HepG2 (cell line): ENCODE measurements around the gene DYNC2LI1. TPM values are rescaled to one million over a fixed set of nuclear protein-coding genes. Genes with fewer than 3 reads are reported as not detected.
A peak's percentile ranks its signal among the peaks of the same experiment; 100 is the strongest.

Experiments
- ATAC-seq: fragments of 200-7000 bp; cut with Tn5 transposase; 3 replicates; pipeline ENCODE4 v1.9.1; 2020; ENCODE audit warnings: mild to moderate bottlenecking, moderate library complexity
- BruUV-seq: library from RNA; stranded (reverse); fragments of 400-500 nt; replicated peaks from 2 replicates; lab custom pipeline; 2021; lab: Mats Ljungman, UMichigan
- CTCF ChIA-PET: fragments of 300-600 bp; formaldehyde crosslinking; extraction: SDS; loops from one replicate; lab custom pipeline; 2021; ENCODE audit warnings: low total read pairs, inconsistent platforms, low intra/inter-chr PET ratio; lab: Yijun Ruan, JAX
- POLR2A ChIA-PET: fragments of 350-600 bp; sonication (Branson Sonifier 250); formaldehyde crosslinking; loops from one replicate; lab custom pipeline; 2020; ENCODE audit warnings: antibody characterized with exemption, inconsistent platforms; lab: Yijun Ruan, JAX
- DNase-seq: peaks from one replicate; pipeline ENCODE4 v3.0.0-alpha.2; 2015; ENCODE audit warnings: low spot score
- FAIRE-seq: peaks from 3 replicates; lab custom pipeline; 2011; peaks lifted over from hg19 to GRCh38; lab: Jason Lieb, UNC
- H2AFZ ChIP-seq: one replicate; pipeline ENCODE4 v1.6.1; 2011; ENCODE audit warnings: low read length, inconsistent platforms
- H3K27ac ChIP-seq: fragments of 300-600 bp; 3 replicates; pipeline ENCODE4 v1.8.0; 2011; ENCODE audit warnings: mixed run types, mild to moderate bottlenecking, mixed read lengths, low read length, inconsistent platforms; ENCODE audit not compliant: insufficient read depth; ENCODE audit errors: extremely low read length
- H3K27me3 ChIP-seq, 2 experiments: fragments of 200-600 bp in 1 of 2; 2 replicates in 1 of 2; 3 replicates in 1 of 2; pipeline versions ENCODE4 v1.6.0 to v1.8.0; 2011; ENCODE audit warnings: low read length in 2 of 2, mild to moderate bottlenecking in 2 of 2, moderate library complexity in 2 of 2, inconsistent platforms in 1 of 2; ENCODE audit not compliant: insufficient read depth in 2 of 2, control insufficient read depth in 1 of 2
- H3K36me3 ChIP-seq, 2 experiments: fragments of 200-600 bp in 1 of 2; replicated peaks in 1 of 2; 2 replicates in 1 of 2; 3 replicates in 1 of 2; pipeline versions ENCODE4 v1.5.1 to v1.8.0; 2011; ENCODE audit warnings: low read length in 2 of 2, inconsistent platforms in 1 of 2; ENCODE audit not compliant: insufficient read depth in 2 of 2, control insufficient read depth in 1 of 2
- H3K4me1 ChIP-seq: 2 replicates; pipeline ENCODE4 v1.5.1; 2012; ENCODE audit warnings: low read length, inconsistent platforms; ENCODE audit not compliant: insufficient read depth
- H3K4me2 ChIP-seq: 2 replicates; pipeline ENCODE4 v1.6.0; 2011; ENCODE audit warnings: low read depth, low read length, inconsistent platforms
- H3K4me3 ChIP-seq, 3 experiments: fragments of 200-600 bp in 1 of 3; sonication (generic), shearing (Covaris generic) in 1 of 3; replicated peaks in 1 of 3; 2 replicates each; pipeline ENCODE4 v1.5.1; 2011 to 2016; ENCODE audit warnings: low read length in 3 of 3, inconsistent platforms in 2 of 3, low read depth in 2 of 3, mild to moderate bottlenecking in 2 of 3, control low read depth in 1 of 3, mixed read lengths in 1 of 3; ENCODE audit not compliant: insufficient read depth in 1 of 3
- H3K79me2 ChIP-seq: one replicate; pipeline ENCODE4 v1.6.1; 2011; ENCODE audit warnings: low read length, inconsistent platforms; ENCODE audit not compliant: insufficient read depth
- H3K9ac ChIP-seq: 2 replicates; pipeline ENCODE4 v1.6.0; 2011; ENCODE audit warnings: mild to moderate bottlenecking, low read depth, low read length, inconsistent platforms; ENCODE audit not compliant: insufficient read depth
- H3K9me3 ChIP-seq: 2 replicates; pipeline ENCODE4 v1.5.1; 2012; ENCODE audit warnings: mild to moderate bottlenecking, low read length
- H4K20me1 ChIP-seq: 2 replicates; pipeline ENCODE4 v1.6.0; 2011; ENCODE audit warnings: inconsistent platforms, mild to moderate bottlenecking, low read length, moderate library complexity; ENCODE audit not compliant: insufficient read depth
- AGO1 ChIP-seq: fragments of 200-400 bp; formaldehyde crosslinking; IDR thresholded peaks from 2 replicates; pipeline ENCODE4 v1.6.1; 2017; ENCODE audit warnings: mild to moderate bottlenecking, low read depth, low read length, moderate library complexity; ENCODE audit not compliant: poor library complexity, severe bottlenecking
- BCL3 ChIP-seq: sonication (generic); formaldehyde crosslinking; IDR thresholded peaks from 2 replicates; pipeline ENCODE4 v1.5.1; 2020; ENCODE audit warnings: mild to moderate bottlenecking, missing genetic modification reagents, moderate library complexity
- NFAT5 ChIP-seq: sonication (generic); formaldehyde crosslinking; IDR thresholded peaks from 2 replicates; pipeline ENCODE4 v1.4.0; 2020; ENCODE audit warnings: missing genetic modification reagents
- NONO ChIP-seq, 2 experiments: fragments of 450-650 bp in 1 of 2; sonication (generic) in 1 of 2; formaldehyde crosslinking in 1 of 2; IDR thresholded peaks in 1 of 2; conservative IDR thresholded peaks in 1 of 2; 2 replicates each; pipeline versions ENCODE4 v1.6.1 to v1.8.0; 2017 to 2022; ENCODE audit warnings: mild to moderate bottlenecking in 1 of 2, missing genetic modification reagents in 1 of 2, moderate library complexity in 1 of 2
- ZNF367 ChIP-seq: sonication (generic); formaldehyde crosslinking; IDR thresholded peaks from 2 replicates; pipeline ENCODE4 v1.4.0; 2020; ENCODE audit warnings: missing genetic modification reagents, borderline replicate concordance
- ZNF761 ChIP-seq: sonication (generic); formaldehyde crosslinking; conservative IDR thresholded peaks from 2 replicates; pipeline ENCODE4 v1.4.0; 2020; ENCODE audit warnings: mild to moderate bottlenecking, missing genetic modification reagents
- ZSCAN20 ChIP-seq: sonication (generic); formaldehyde crosslinking; IDR thresholded peaks from 2 replicates; pipeline ENCODE4 v1.4.0; 2020; ENCODE audit warnings: missing genetic modification reagents, mild to moderate bottlenecking, borderline replicate concordance
- WGBS: methylation state at CpG from one replicate; pipeline ENCODE4 v1.1.6; 2017; ENCODE audit warnings: low lambda C conversion rate; 5-methylcytosine and 5-hydroxymethylcytosine counted together
- in situ Hi-C: cut with HindIII; loops from 2 replicates; pipeline ENCODE4 v1.10.0; 2017; ENCODE audit warnings: low pct_unique_long_range_greater_than_20kb; ENCODE audit not compliant: extremely low pct_ligation_motif_present
- intact Hi-C: fragments of 100-400 bp; cut with micrococcal nuclease; formaldehyde crosslinking; loops from one replicate; pipeline ENCODE4 v1.10.0; 2022; ENCODE audit not compliant: unreplicated experiment
- polyA plus RNA-seq, 8 experiments: library from polyadenylated mRNA; depleted of rRNA in 3 of 8; stranded (reverse) in 7 of 8; unstranded in 1 of 8; fragments of >200 nt; fragmentation: Illumina TruSeq in 4 of 8; extraction: Trizol in 4 of 8; gene quantifications; 2 replicates each; pipeline versions ENCODE4 v1.2.1 to v1.2.3, GENCODE V29; 2011 to 2016; ENCODE audit warnings: low read depth in 4 of 8, missing spikeins in 1 of 8, mixed read lengths in 1 of 8; ENCODE audit not compliant: insufficient read depth in 1 of 8
- total RNA-seq, 5 experiments: library from RNA; depleted of rRNA; stranded (reverse); fragments of >200 nt; fragmentation: Illumina TruSeq; extraction: Trizol; gene quantifications; 2 replicates each; pipeline ENCODE4 v1.2.3, GENCODE V29; 2016; ENCODE audit warnings: low read depth in 1 of 5
- TF ChIP-seq, protein P1 (sequence below): sonication (generic); formaldehyde crosslinking; IDR thresholded peaks from 2 replicates; pipeline ENCODE4 v1.8.0; 2022; ENCODE audit warnings: missing genetic modification reagents, low read depth, mild to moderate bottlenecking, borderline replicate concordance

DYNC2LI1 gene
- total and polyA plus RNA-seq, 2 of the 13 experiments (the other 11 are each of a cell fraction or from before 2014, with no cell fraction given): 16.9 to 23.2 TPM

GRCh38 chr2:43848214-43848613 lies 74.4 kb downstream of the DYNC2LI1 start:
- Histone ChIP-seq H2AFZ (no peak overlapping the region), H3K27ac (no peak overlapping the region)
- intact Hi-C loops: no loop called here
- TF ChIP-seq AGO1: no peak
- TF ChIP-seq, all 625 proteins: peak for 0
- H3K9me3 ChIP-seq: no peaks in the 10 kb centered on the region
- H3K79me2 ChIP-seq: no peaks in the 10 kb centered on the region
- peaks cover 15% of the 10 kb centered on the region for H3K4me1 ChIP-seq
- H3K4me2 ChIP-seq: no peak overlapping the region
- peaks cover 13 to 35% of the 10 kb centered on the region in 2 experiments; a peak in 4 of 5 replicates for H3K36me3 ChIP-seq
- FAIRE-seq (no peak), ATAC-seq (no peak), DNase-seq (no peak)
- no peaks in the 10 kb centered on the region for H3K27me3 ChIP-seq
- H3K9ac ChIP-seq: no peak overlapping the region
- no peak overlapping the region for H3K4me3 ChIP-seq
- in situ Hi-C loops: no loop called here
- ChIA-PET POLR2A (no interaction called here), CTCF (no interaction called here)
- 93% methylated on average over 1 of the region's 1 CpG for WGBS
- BruUV-seq: no TSS peak
- H4K20me1 ChIP-seq: no peaks in the 10 kb centered on the region

GRCh38 chr2:43851011-43851980 lies 77.5 kb downstream of the DYNC2LI1 start:
- BruUV-seq: no TSS peak
- 94% methylated on average over 15 of the region's 20 CpGs for WGBS
- H3K79me2 ChIP-seq: no peaks in the 10 kb centered on the region
- no peaks in the 10 kb centered on the region for H3K9me3 ChIP-seq
- no peak overlapping the region for H3K27ac ChIP-seq
- DNase-seq (no peak), FAIRE-seq (no peak), ATAC-seq (no peak)
- no peak overlapping the region for H3K4me2 ChIP-seq
- no peak overlapping the region for H3K9ac ChIP-seq
- no peaks in the 10 kb centered on the region for H3K4me1 ChIP-seq
- H3K36me3 ChIP-seq: peaks cover 16 to 21% of the 10 kb centered on the region in 2 experiments; a peak in 4 of 5 replicates
- H2AFZ ChIP-seq: no peak overlapping the region
- no peak for TF ChIP-seq ZNF367 (CRISPR knock-in tag)
- no peak for TF ChIP-seq NFAT5 (CRISPR knock-in tag)
- TF ChIP-seq ZNF761 (CRISPR knock-in tag): no peak
- no peak for TF ChIP-seq ZSCAN20
- no peak for TF ChIP-seq NONO (IDR thresholded peaks at IDR 0.05)
- no peak for TF ChIP-seq NONO (CRISPR knock-in tag; conservative IDR thresholded peaks at IDR 0.05)
- TF ChIP-seq, protein P1, sequence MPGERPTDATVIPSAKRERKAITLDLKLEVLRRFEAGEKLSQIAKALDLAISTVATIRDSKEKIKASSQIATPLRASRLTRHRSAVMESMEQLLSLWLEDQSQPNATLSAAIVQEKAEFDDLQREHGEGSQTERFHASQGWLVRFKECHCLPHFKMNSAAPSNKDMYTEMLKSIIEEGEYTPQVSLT (CRISPR knock-in tag): no peak
- TF ChIP-seq BCL3 (CRISPR knock-in tag): 0 out of 2 replicates have a peak, but pooled peaks have one; percentile 16
- no peaks in the 10 kb centered on the region for H3K27me3 ChIP-seq
- intact Hi-C loops (no loop called here), in situ Hi-C loops (no loop called here)
- no peak overlapping the region for H3K4me3 ChIP-seq
- ChIA-PET POLR2A (no interaction called here), CTCF (no interaction called here)
- H4K20me1 ChIP-seq: no peaks in the 10 kb centered on the region
